HG02623 (cell line): ENCODE measurements around the gene UNG.
"Not testable (repeated sequence)": the region's sequence is repeated elsewhere in the genome, so short reads cannot be mapped to it uniquely, and the experiment has no call there.

Source experiments
- ATAC-seq: cut with Tn5 transposase; IDR thresholded peaks from one replicate; pipeline ENCODE4 v1.9.1; 2021; ENCODE audit warnings: moderate library complexity; ENCODE audit not compliant: unreplicated experiment

The UNG gene

GRCh38 chr12:109097435-109098182 is at the start of gene UNG:
Gene UNG (plus strand): TSS chr12:109097597. CDS start chr12:109097680, 83 bp downstream.
- peak; percentile 92 for ATAC-seq

GRCh38 chr12:109048706-109049105 is 48.7 kb upstream of the UNG start:
- ATAC-seq, result not testable (repeated sequence)

- ATAC-seq, result not testable (repeated sequence)
Observed at GRCh38 chr12:109049794-109050193, 47.6 kb upstream of the UNG start.

- no peak for ATAC-seq
Observed at GRCh38 chr12:109052097-109052413, 45.3 kb upstream of the UNG start.

- peak; percentile 68 for ATAC-seq
Observed at GRCh38 chr12:109052414-109053323, 44.7 kb upstream of the UNG start, which contains the start of gene USP30. Gene USP30 (plus strand): TSS chr12:109052576. CDS start chr12:109052679, 103 bp downstream.

- peak; percentile 43 for ATAC-seq
Observed at GRCh38 chr12:109053382-109054123, 43.8 kb upstream of the UNG start.

GRCh38 chr12:109054124-109054513 is 43.3 kb upstream of the UNG start:
- peak; percentile 6 for ATAC-seq

GRCh38 chr12:109054520-109054919 is 42.9 kb upstream of the UNG start:
- no peak for ATAC-seq

- ATAC-seq, result no peak
Observed at GRCh38 chr12:109056891-109057290, 40.5 kb upstream of the UNG start.

GRCh38 chr12:109057376-109057775 is 40.0 kb upstream of the UNG start:
- ATAC-seq, result no peak

- ATAC-seq, result no peak
Observed at GRCh38 chr12:109058773-109059172, 38.6 kb upstream of the UNG start.

- no peak for ATAC-seq
Observed at GRCh38 chr12:109064143-109064542, 33.3 kb upstream of the UNG start.

- no peak for ATAC-seq
Observed at GRCh38 chr12:109065154-109065852, 32.1 kb upstream of the UNG start.

GRCh38 chr12:109065853-109066193 is 31.6 kb upstream of the UNG start:
- no peak for ATAC-seq

GRCh38 chr12:109069307-109070271 is 27.8 kb upstream of the UNG start:
- ATAC-seq, result no peak

GRCh38 chr12:109074866-109075265 is 22.5 kb upstream of the UNG start:
- no peak for ATAC-seq

- ATAC-seq, result no peak
Observed at GRCh38 chr12:109082751-109083150, 14.6 kb upstream of the UNG start.

- no peak for ATAC-seq
Observed at GRCh38 chr12:109084425-109084824, 13.0 kb upstream of the UNG start.

GRCh38 chr12:109085590-109085989 is 11.8 kb upstream of the UNG start:
- no peak for ATAC-seq

GRCh38 chr12:109087250-109087649 is 10.1 kb upstream of the UNG start:
- no peak for ATAC-seq
